Esophagus (tissue), 2 donors: ENCODE data around the gene FGFRL1. TPM values are rescaled to one million over a fixed set of nuclear protein-coding genes. Genes with fewer than 3 reads are reported as not detected.

Experiments
- H3K27ac ChIP-seq, 2 donors: one replicate each; pipeline ENCODE4 v1.5.1; 2013; ENCODE audit warnings: low read depth in 2 of 2, mild to moderate bottlenecking in 2 of 2, inconsistent platforms in 1 of 2, low read length in 1 of 2, moderate library complexity in 1 of 2
- H3K27me3 ChIP-seq, 2 donors: one replicate each; pipeline ENCODE4 v1.6.1; 2013; ENCODE audit warnings: low read length in 2 of 2, control low read depth in 1 of 2, mild to moderate bottlenecking in 1 of 2; ENCODE audit not compliant: insufficient read depth in 2 of 2, control insufficient read depth in 1 of 2
- H3K36me3 ChIP-seq, 2 donors: one replicate each; pipeline ENCODE4 v1.6.1; 2013; ENCODE audit warnings: low read length in 1 of 2; ENCODE audit not compliant: control insufficient read depth in 2 of 2, insufficient read depth in 2 of 2
- H3K4me1 ChIP-seq, 2 donors: one replicate each; pipeline ENCODE4 v1.6.1; 2013; ENCODE audit warnings: low read length in 1 of 2; ENCODE audit not compliant: control insufficient read depth in 2 of 2, insufficient read depth in 2 of 2
- H3K4me3 ChIP-seq, 2 donors: one replicate each; pipeline ENCODE4 v1.5.1; 2013; ENCODE audit warnings: low read length in 2 of 2, mild to moderate bottlenecking in 2 of 2, low read depth in 1 of 2, moderate library complexity in 1 of 2
- H3K9me3 ChIP-seq, 2 donors: one replicate each; pipeline ENCODE4 v1.6.1; 2013; ENCODE audit warnings: mild to moderate bottlenecking in 2 of 2, low read depth in 1 of 2, low read length in 1 of 2, moderate library complexity in 1 of 2; ENCODE audit not compliant: control insufficient read depth in 2 of 2, insufficient read depth in 1 of 2
- WGBS, 2 donors: extraction: QIAGEN DNeasy Blood & Tissue Kit; methylation state at CpG; one replicate each; pipeline ENCODE4 v1.1.7; 2013; 5-methylcytosine and 5-hydroxymethylcytosine counted together
- polyA plus RNA-seq, 2 donors: library from polyadenylated mRNA; stranded (reverse); fragments of 200-250 nt; gene quantifications; one replicate each; pipeline ENCODE4 v1.2.3, GENCODE V29; 2013
- donor health status: healthy with polysubstance abuse.
- donor health status: Bipolar disorder and iron deficiency.

FGFRL1 gene
- polyA plus RNA-seq, 2 donors: 2.3 to 3.4 TPM

GRCh38 chr4:986428-986878 lies 25.0 kb upstream of the FGFRL1 start:
- 2% methylated on average over 14 of the region's 14 CpGs for WGBS, 2 donors
- H3K36me3 ChIP-seq: peaks cover 2 to 17% of the 10 kb centered on the region in 2 donors
- peak overlapping the region; percentile 69 to 70 for H3K4me3 ChIP-seq
- H3K27ac ChIP-seq: peak overlapping the region; percentile 36 to 64
- no peaks in the 10 kb centered on the region for H3K9me3 ChIP-seq
- H3K4me1 ChIP-seq: peaks cover 4 to 11% of the 10 kb centered on the region in 2 donors
- no peaks in the 10 kb centered on the region for H3K27me3 ChIP-seq

GRCh38 chr4:986879-987623 lies 24.4 kb upstream of the FGFRL1 start, which contains the start of gene IDUA:
Gene IDUA (plus strand): TSS chr4:987044. CDS start chr4:987085, 41 bp downstream.
- Histone ChIP-seq H3K9me3 (no peaks in the 10 kb centered on the region), H3K36me3 (peaks cover 2 to 18% of the 10 kb centered on the region in 2 donors), H3K4me3 (peak within 1 kb of the TSS; percentile 69 to 70), H3K4me1 (peaks cover 4 to 15% of the 10 kb centered on the region in 2 donors), H3K27ac (peak within 1 kb of the TSS; percentile 36 to 64), H3K27me3 (no peaks in the 10 kb centered on the region)
- WGBS, 2 donors: 1% methylated on average over 69 of the region's 69 CpGs

DNA sequence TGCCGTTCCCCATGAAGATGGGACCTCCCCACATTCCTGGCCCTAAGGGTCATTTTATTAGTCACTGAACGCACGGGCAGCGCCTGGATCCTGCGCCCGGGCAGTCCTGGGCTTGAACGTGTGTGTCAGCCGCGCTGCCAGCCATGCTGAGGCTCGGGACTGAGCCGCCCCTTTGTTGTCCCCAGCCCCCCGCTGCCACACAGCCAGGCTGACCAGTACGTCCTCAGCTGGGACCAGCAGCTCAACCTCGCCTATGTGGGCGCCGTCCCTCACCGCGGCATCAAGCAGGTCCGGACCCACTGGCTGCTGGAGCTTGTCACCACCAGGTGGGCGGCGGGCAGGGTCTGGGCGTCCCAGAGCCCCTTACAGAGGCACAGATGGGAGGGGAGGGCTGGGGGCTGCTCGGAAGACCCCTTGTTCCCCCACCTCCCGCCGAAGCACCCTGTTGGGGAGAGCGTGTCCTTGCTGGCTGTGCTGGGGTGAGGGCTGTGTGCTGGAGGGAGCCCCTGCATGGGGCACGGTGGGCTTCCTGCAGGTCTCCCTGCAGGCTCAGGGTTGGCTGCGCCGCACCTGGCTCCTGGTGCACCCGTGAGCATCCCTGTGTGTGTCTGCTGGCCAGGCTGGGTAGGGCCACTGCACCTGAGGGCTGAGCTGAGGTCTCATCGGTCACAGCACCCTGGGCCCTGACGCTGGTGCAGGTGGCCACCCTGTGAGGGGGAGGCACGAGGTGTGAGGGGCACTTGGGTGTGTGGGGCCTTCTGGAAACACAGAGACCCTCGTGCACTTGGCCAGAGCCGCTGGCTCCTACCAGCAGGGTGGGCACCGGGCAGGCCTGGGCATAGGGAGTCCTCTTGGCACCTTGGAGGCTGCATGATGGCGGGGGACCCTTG lies 23.6 kb upstream of the FGFRL1 start:
- Histone ChIP-seq H3K27ac (no peak overlapping the region), H3K27me3 (no peaks in the 10 kb centered on the region), H3K4me3 (peak overlapping the region; percentile 69 to 70), H3K9me3 (no peaks in the 10 kb centered on the region), H3K4me1 (peaks cover 7 to 22% of the 10 kb centered on the region in 2 donors), H3K36me3 (peaks cover 2 to 18% of the 10 kb centered on the region in 2 donors)
- 61% methylated on average over 37 of the region's 37 CpGs for WGBS, 2 donors

- no peak overlapping the region for H3K4me3 ChIP-seq
- WGBS, 2 donors: 92 to 93% methylated on average over 68 to 69 of the region's 69 CpGs
- H3K27me3 ChIP-seq: no peaks in the 10 kb centered on the region
- H3K9me3 ChIP-seq: no peaks in the 10 kb centered on the region
- H3K4me1 ChIP-seq: peaks cover 7 to 26% of the 10 kb centered on the region in 2 donors
- no peak overlapping the region for H3K27ac ChIP-seq
- H3K36me3 ChIP-seq: peaks cover 2 to 18% of the 10 kb centered on the region in 2 donors
Measured at GRCh38 chr4:988726-989721, 22.4 kb upstream of the FGFRL1 start.

DNA sequence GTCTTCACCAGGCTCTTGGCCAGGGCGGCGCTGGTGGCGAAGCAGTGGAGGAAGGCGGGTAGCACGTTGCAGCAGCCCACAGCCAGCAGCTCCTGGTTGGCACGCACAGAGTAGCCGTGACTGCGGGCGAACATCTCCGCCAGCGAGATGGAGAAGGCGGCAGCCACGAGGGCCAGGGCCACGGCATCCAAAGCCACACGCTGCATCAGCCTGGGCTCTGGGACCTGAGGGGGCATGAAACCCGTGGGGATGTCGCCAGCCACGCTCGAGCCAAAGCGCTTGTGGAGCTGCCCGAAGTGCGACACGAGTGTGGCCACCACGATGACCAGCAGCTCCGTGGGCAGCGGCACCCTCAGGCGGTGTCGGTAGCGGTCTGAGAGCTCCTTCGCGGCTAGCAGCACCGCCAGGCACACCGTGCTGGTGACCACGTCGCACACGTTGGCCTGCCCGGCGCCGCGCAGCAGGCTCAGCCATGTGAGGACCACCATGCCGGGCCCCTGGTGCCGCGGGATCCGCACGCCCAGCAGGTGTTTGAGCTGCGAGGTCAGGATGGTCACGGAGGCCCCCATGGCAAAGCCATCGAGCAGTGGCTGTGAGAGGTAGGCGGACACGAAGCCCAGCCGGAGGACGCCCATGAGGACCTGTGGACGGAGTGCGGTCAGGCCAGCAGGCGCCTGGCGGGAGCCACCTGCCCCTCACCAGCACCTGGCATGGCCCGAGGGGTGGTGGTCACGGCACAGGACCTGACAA lies 21.5 kb upstream of the FGFRL1 start:
- Histone ChIP-seq H3K4me3 (no peak overlapping the region), H3K4me1 (peaks cover 7 to 26% of the 10 kb centered on the region in 2 donors), H3K27me3 (no peaks in the 10 kb centered on the region), H3K36me3 (peaks cover 2 to 18% of the 10 kb centered on the region in 2 donors), H3K9me3 (no peaks in the 10 kb centered on the region), H3K27ac (no peak overlapping the region)
- WGBS, 2 donors: 96 to 97% methylated on average over 58 of the region's 58 CpGs

- Histone ChIP-seq H3K27ac (no peak overlapping the region), H3K4me3 (no peak overlapping the region), H3K9me3 (no peaks in the 10 kb centered on the region), H3K27me3 (no peaks in the 10 kb centered on the region), H3K36me3 (peaks cover 2 to 18% of the 10 kb centered on the region in 2 donors), H3K4me1 (peaks cover 7 to 26% of the 10 kb centered on the region in 2 donors)
- 88 to 91% methylated on average over 23 to 26 of the region's 26 CpGs for WGBS, 2 donors
Measured at GRCh38 chr4:990746-991367, 20.6 kb upstream of the FGFRL1 start.

DNA sequence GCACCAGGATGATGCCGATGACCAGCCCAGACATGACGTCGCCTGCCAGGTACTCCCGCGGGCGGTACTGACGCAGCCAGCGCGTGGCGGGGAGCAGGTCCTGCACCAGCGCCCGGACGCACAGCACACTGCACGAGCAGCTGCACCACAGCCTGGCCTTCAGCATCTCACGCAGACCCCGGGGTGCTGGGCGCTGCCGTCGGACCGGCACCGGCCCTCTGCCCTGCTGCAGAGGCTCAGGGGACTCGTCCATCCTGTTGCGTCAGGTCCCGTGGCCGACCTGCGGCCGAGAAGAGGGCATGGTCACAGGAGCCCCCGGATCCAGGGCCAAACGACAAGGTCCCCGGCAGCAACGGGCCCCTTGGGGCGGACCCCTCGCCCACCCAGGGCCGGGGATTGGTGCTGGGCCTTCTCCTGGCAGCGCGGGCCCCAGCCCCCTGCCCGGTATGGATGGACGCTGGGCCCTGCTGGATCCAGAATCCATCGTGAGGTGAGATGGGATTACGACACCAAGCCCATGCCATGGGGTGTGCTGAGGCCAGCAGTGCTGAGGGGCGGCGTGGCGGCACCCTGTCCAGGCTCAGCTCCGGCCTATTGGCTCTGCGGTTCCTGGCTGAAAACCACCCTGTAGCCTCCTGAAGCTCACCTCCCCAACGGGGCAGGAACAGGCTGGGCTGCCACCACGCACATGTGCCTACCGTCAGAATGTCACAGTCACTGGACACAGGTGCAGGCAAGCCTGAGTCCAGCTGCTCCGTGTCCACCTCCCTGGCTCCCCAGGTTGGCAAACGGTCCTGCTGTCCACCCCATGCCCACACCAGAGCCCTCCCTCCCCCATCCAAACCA lies 19.8 kb upstream of the FGFRL1 start:
- 92 to 94% methylated on average over 45 to 50 of the region's 50 CpGs for WGBS, 2 donors
- H3K36me3 ChIP-seq: peaks cover 2 to 18% of the 10 kb centered on the region in 2 donors
- no peak overlapping the region for H3K4me3 ChIP-seq
- H3K9me3 ChIP-seq: no peaks in the 10 kb centered on the region
- H3K27me3 ChIP-seq: peaks cover 0 to under 1% of the 10 kb centered on the region in 2 donors
- no peak overlapping the region for H3K27ac ChIP-seq
- H3K4me1 ChIP-seq: peaks cover 7 to 26% of the 10 kb centered on the region in 2 donors
